Erythroblast (primary cell): ENCODE measurements around the gene TGDS.

ENCODE experiments used
- DNase-seq, 2 experiments: peaks; one replicate each; lab custom pipeline; 2025; lab: John Stamatoyannopoulos, UW
- GATA1 ChIP-seq: IDR thresholded peaks from 2 replicates; pipeline ENCODE4 v1.6.1; 2011; ENCODE audit warnings: low read depth, mild to moderate bottlenecking, control low read depth, low read length, moderate library complexity
- POLR2A ChIP-seq: IDR thresholded peaks from 2 replicates; pipeline ENCODE4 v1.6.1; 2011; ENCODE audit warnings: mild to moderate bottlenecking, low read length

Gene TGDS

GRCh38 chr13:94588541-94588940, 7.4 kb downstream of the TGDS start:
- TF ChIP-seq POLR2A: no peak
- TF ChIP-seq GATA1: no peak
- DNase-seq: no peak

- TF ChIP-seq GATA1 (no peak), POLR2A (no peak)
- DNase-seq: no peak
Observed at GRCh38 chr13:94586371-94586770, 9.6 kb downstream of the TGDS start.

- TF ChIP-seq GATA1: no peak
- no peak for TF ChIP-seq POLR2A
- DNase-seq: no peak
Observed at GRCh38 chr13:94585543-94586101, 10.3 kb downstream of the TGDS start.

- DNase-seq: no peak
- TF ChIP-seq GATA1 (no peak), POLR2A (no peak)
Observed at GRCh38 chr13:94583926-94584325, 12.0 kb downstream of the TGDS start.

GRCh38 chr13:94579063-94579462, 16.9 kb downstream of the TGDS start:
- TF ChIP-seq POLR2A (no peak), GATA1 (no peak)
- DNase-seq: no peak

GRCh38 chr13:94569615-94570014, 26.3 kb downstream of the TGDS start:
- TF ChIP-seq GATA1: no peak
- TF ChIP-seq POLR2A: no peak

GRCh38 chr13:94568443-94568842, 27.5 kb downstream of the TGDS start:
- DNase-seq: no peak
- TF ChIP-seq GATA1: no peak
- TF ChIP-seq POLR2A: no peak

More at GRCh38 chr13:94569615-94570014, 26.3 kb downstream of the TGDS start:
- DNase-seq: no peak

GRCh38 chr13:94567581-94567980, 28.4 kb downstream of the TGDS start:
- TF ChIP-seq GATA1: no peak
- no peak for TF ChIP-seq POLR2A
- no peak for DNase-seq

GRCh38 chr13:94561126-94561525, 34.8 kb downstream of the TGDS start:
- DNase-seq: no peak
- TF ChIP-seq POLR2A (no peak), GATA1 (no peak)

GRCh38 chr13:94560116-94560515, 35.8 kb downstream of the TGDS start:
- no peak for DNase-seq
- no peak for TF ChIP-seq GATA1
- no peak for TF ChIP-seq POLR2A

GRCh38 chr13:94559222-94559795, 36.6 kb downstream of the TGDS start:
- TF ChIP-seq GATA1 (no peak), POLR2A (no peak)
- no peak for DNase-seq

GRCh38 chr13:94558716-94559115, 37.2 kb downstream of the TGDS start:
- DNase-seq: peak; percentile 13 to 36
- TF ChIP-seq POLR2A (no peak), GATA1 (no peak)

- no peak for TF ChIP-seq POLR2A
- no peak for TF ChIP-seq GATA1
- DNase-seq: no peak
Observed at GRCh38 chr13:94557684-94558235, 38.2 kb downstream of the TGDS start.

GRCh38 chr13:94556621-94557020, 39.3 kb downstream of the TGDS start:
- DNase-seq: no peak

GRCh38 chr13:94556041-94556440, 39.9 kb downstream of the TGDS start:
- DNase-seq: no peak
- TF ChIP-seq GATA1: no peak

More at GRCh38 chr13:94556621-94557020, 39.3 kb downstream of the TGDS start:
- no peak for TF ChIP-seq POLR2A
- TF ChIP-seq GATA1: no peak

- TF ChIP-seq GATA1 (no peak), POLR2A (no peak)
- DNase-seq: no peak
Observed at GRCh38 chr13:94553766-94554165, 42.2 kb downstream of the TGDS start.

- DNase-seq: no peak
- TF ChIP-seq GATA1: no peak
- TF ChIP-seq POLR2A: no peak
Observed at GRCh38 chr13:94552095-94552494, 43.9 kb downstream of the TGDS start.
